HepG2 (cell line): Measurements from ENCODE around the gene CCNB1. TPM values are rescaled to one million over a fixed set of nuclear protein-coding genes. Genes with fewer than 3 reads are reported as not detected.

ENCODE experiments used
- ATAC-seq: fragments of 200-7000 bp; cut with Tn5 transposase; 3 replicates; pipeline ENCODE4 v1.9.1; 2020; ENCODE audit warnings: mild to moderate bottlenecking, moderate library complexity
- BruUV-seq: library from RNA; stranded (reverse); fragments of 400-500 nt; replicated peaks from 2 replicates; lab custom pipeline; 2021; lab: Mats Ljungman, UMichigan
- CTCF ChIA-PET: fragments of 300-600 bp; formaldehyde crosslinking; extraction: SDS; loops from one replicate; lab custom pipeline; 2021; ENCODE audit warnings: low total read pairs, inconsistent platforms, low intra/inter-chr PET ratio; lab: Yijun Ruan, JAX
- POLR2A ChIA-PET: fragments of 350-600 bp; sonication (Branson Sonifier 250); formaldehyde crosslinking; loops from one replicate; lab custom pipeline; 2020; ENCODE audit warnings: antibody characterized with exemption, inconsistent platforms; lab: Yijun Ruan, JAX
- DNase-seq: peaks from one replicate; pipeline ENCODE4 v3.0.0-alpha.2; 2015; ENCODE audit warnings: low spot score
- FAIRE-seq: peaks from 3 replicates; lab custom pipeline; 2011; peaks lifted over from hg19 to GRCh38; lab: Jason Lieb, UNC
- H2AFZ ChIP-seq: one replicate; pipeline ENCODE4 v1.6.1; 2011; ENCODE audit warnings: low read length, inconsistent platforms
- H3K27ac ChIP-seq: fragments of 300-600 bp; 3 replicates; pipeline ENCODE4 v1.8.0; 2011; ENCODE audit warnings: mixed run types, mild to moderate bottlenecking, mixed read lengths, low read length, inconsistent platforms; ENCODE audit not compliant: insufficient read depth; ENCODE audit errors: extremely low read length
- H3K27me3 ChIP-seq, 2 experiments: fragments of 200-600 bp in 1 of 2; 2 replicates in 1 of 2; 3 replicates in 1 of 2; pipeline versions ENCODE4 v1.6.0 to v1.8.0; 2011; ENCODE audit warnings: low read length in 2 of 2, mild to moderate bottlenecking in 2 of 2, moderate library complexity in 2 of 2, inconsistent platforms in 1 of 2; ENCODE audit not compliant: insufficient read depth in 2 of 2, control insufficient read depth in 1 of 2
- H3K36me3 ChIP-seq, 2 experiments: fragments of 200-600 bp in 1 of 2; replicated peaks in 1 of 2; 2 replicates in 1 of 2; 3 replicates in 1 of 2; pipeline versions ENCODE4 v1.5.1 to v1.8.0; 2011; ENCODE audit warnings: low read length in 2 of 2, inconsistent platforms in 1 of 2; ENCODE audit not compliant: insufficient read depth in 2 of 2, control insufficient read depth in 1 of 2
- H3K4me1 ChIP-seq: 2 replicates; pipeline ENCODE4 v1.5.1; 2012; ENCODE audit warnings: low read length, inconsistent platforms; ENCODE audit not compliant: insufficient read depth
- H3K4me2 ChIP-seq: 2 replicates; pipeline ENCODE4 v1.6.0; 2011; ENCODE audit warnings: low read depth, low read length, inconsistent platforms
- H3K4me3 ChIP-seq, 3 experiments: fragments of 200-600 bp in 1 of 3; sonication (generic), shearing (Covaris generic) in 1 of 3; replicated peaks in 1 of 3; 2 replicates each; pipeline ENCODE4 v1.5.1; 2011 to 2016; ENCODE audit warnings: low read length in 3 of 3, inconsistent platforms in 2 of 3, low read depth in 2 of 3, mild to moderate bottlenecking in 2 of 3, control low read depth in 1 of 3, mixed read lengths in 1 of 3; ENCODE audit not compliant: insufficient read depth in 1 of 3
- H3K79me2 ChIP-seq: one replicate; pipeline ENCODE4 v1.6.1; 2011; ENCODE audit warnings: low read length, inconsistent platforms; ENCODE audit not compliant: insufficient read depth
- H3K9ac ChIP-seq: 2 replicates; pipeline ENCODE4 v1.6.0; 2011; ENCODE audit warnings: mild to moderate bottlenecking, low read depth, low read length, inconsistent platforms; ENCODE audit not compliant: insufficient read depth
- H3K9me3 ChIP-seq: 2 replicates; pipeline ENCODE4 v1.5.1; 2012; ENCODE audit warnings: mild to moderate bottlenecking, low read length
- H4K20me1 ChIP-seq: 2 replicates; pipeline ENCODE4 v1.6.0; 2011; ENCODE audit warnings: inconsistent platforms, mild to moderate bottlenecking, low read length, moderate library complexity; ENCODE audit not compliant: insufficient read depth
- CBFB ChIP-seq: sonication (generic); formaldehyde crosslinking; IDR thresholded peaks from 2 replicates; pipeline ENCODE4 v1.4.0; 2020; ENCODE audit warnings: missing genetic modification reagents
- CHCHD3 ChIP-seq: sonication (generic); formaldehyde crosslinking; IDR thresholded peaks from 2 replicates; pipeline ENCODE4 v1.8.0; 2022; ENCODE audit warnings: mild to moderate bottlenecking, missing genetic modification reagents, moderate library complexity
- ISL2 ChIP-seq: sonication (generic); formaldehyde crosslinking; IDR thresholded peaks from 2 replicates; pipeline ENCODE4 v1.5.0; 2020; ENCODE audit warnings: missing genetic modification reagents
- MTA3 ChIP-seq: sonication (generic); formaldehyde crosslinking; IDR thresholded peaks from 2 replicates; pipeline ENCODE4 v1.4.0; 2020; ENCODE audit warnings: missing genetic modification reagents
- NFE2L1 ChIP-seq: sonication (generic); formaldehyde crosslinking; IDR thresholded peaks from 2 replicates; pipeline ENCODE4 v1.4.0; 2020; ENCODE audit warnings: missing genetic modification reagents, mild to moderate bottlenecking, borderline replicate concordance
- POGZ ChIP-seq: sonication (generic); formaldehyde crosslinking; IDR thresholded peaks from 2 replicates; pipeline ENCODE4 v1.4.0; 2020; ENCODE audit warnings: mild to moderate bottlenecking, missing genetic modification reagents
- RBM39 ChIP-seq: fragments of 200-400 bp; formaldehyde crosslinking; IDR thresholded peaks from one replicate; pipeline ENCODE4 v1.6.1; 2018; ENCODE audit warnings: antibody characterized with exemption, mild to moderate bottlenecking, low read depth, low read length; ENCODE audit not compliant: poor library complexity, severe bottlenecking
- RCOR2 ChIP-seq: IDR thresholded peaks from 2 replicates; pipeline ENCODE4 v1.6.1; 2016; ENCODE audit warnings: missing biosample characterization, missing genetic modification reagents
- SMARCC2 ChIP-seq: fragments of 450-650 bp; IDR thresholded peaks from 2 replicates; pipeline ENCODE4 v1.6.1; 2017; ENCODE audit warnings: antibody characterized with exemption, mild to moderate bottlenecking
- SP2 ChIP-seq: sonication (generic); formaldehyde crosslinking; IDR thresholded peaks from 2 replicates; pipeline ENCODE4 v1.5.1; 2020; ENCODE audit warnings: mild to moderate bottlenecking, missing genetic modification reagents
- SRSF4 ChIP-seq: fragments of 200-400 bp; formaldehyde crosslinking; IDR thresholded peaks from one replicate; pipeline ENCODE4 v1.6.1; 2018; ENCODE audit warnings: mild to moderate bottlenecking, low read depth, low read length, moderate library complexity; ENCODE audit not compliant: poor library complexity, severe bottlenecking
- WIZ ChIP-seq: sonication (generic); formaldehyde crosslinking; IDR thresholded peaks from 2 replicates; pipeline ENCODE4 v1.5.1; 2020; ENCODE audit warnings: mild to moderate bottlenecking, missing genetic modification reagents
- ZBTB14 ChIP-seq: sonication (generic); formaldehyde crosslinking; IDR thresholded peaks from 2 replicates; pipeline ENCODE4 v1.4.0; 2020; ENCODE audit warnings: missing genetic modification reagents
- ZBTB8A ChIP-seq: sonication (generic); formaldehyde crosslinking; IDR thresholded peaks from 2 replicates; pipeline ENCODE4 v1.4.0; 2020; ENCODE audit warnings: mild to moderate bottlenecking, low read depth, missing genetic modification reagents, borderline replicate concordance
- ZNF331 ChIP-seq: sonication (generic); formaldehyde crosslinking; IDR thresholded peaks from 2 replicates; pipeline ENCODE4 v1.4.0; 2020; ENCODE audit warnings: missing genetic modification reagents
- ZNF383 ChIP-seq: sonication (generic); formaldehyde crosslinking; IDR thresholded peaks from 2 replicates; pipeline ENCODE4 v1.4.0; 2020; ENCODE audit warnings: missing genetic modification reagents, mild to moderate bottlenecking, borderline replicate concordance
- ZNF44 ChIP-seq: sonication (generic); formaldehyde crosslinking; IDR thresholded peaks from 2 replicates; pipeline ENCODE4 v1.5.1; 2020; ENCODE audit warnings: mild to moderate bottlenecking, missing genetic modification reagents
- ZNF616 ChIP-seq: sonication (generic); formaldehyde crosslinking; IDR thresholded peaks from 2 replicates; pipeline ENCODE4 v1.5.0; 2020; ENCODE audit warnings: low read depth, mild to moderate bottlenecking, missing genetic modification reagents
- ZNF761 ChIP-seq: sonication (generic); formaldehyde crosslinking; conservative IDR thresholded peaks from 2 replicates; pipeline ENCODE4 v1.4.0; 2020; ENCODE audit warnings: mild to moderate bottlenecking, missing genetic modification reagents
- WGBS: methylation state at CpG from one replicate; pipeline ENCODE4 v1.1.6; 2017; ENCODE audit warnings: low lambda C conversion rate; 5-methylcytosine and 5-hydroxymethylcytosine counted together
- in situ Hi-C: cut with HindIII; loops from 2 replicates; pipeline ENCODE4 v1.10.0; 2017; ENCODE audit warnings: low pct_unique_long_range_greater_than_20kb; ENCODE audit not compliant: extremely low pct_ligation_motif_present
- intact Hi-C: fragments of 100-400 bp; cut with micrococcal nuclease; formaldehyde crosslinking; loops from one replicate; pipeline ENCODE4 v1.10.0; 2022; ENCODE audit not compliant: unreplicated experiment
- polyA plus RNA-seq, 8 experiments: library from polyadenylated mRNA; depleted of rRNA in 3 of 8; stranded (reverse) in 7 of 8; unstranded in 1 of 8; fragments of >200 nt; fragmentation: Illumina TruSeq in 4 of 8; extraction: Trizol in 4 of 8; gene quantifications; 2 replicates each; pipeline versions ENCODE4 v1.2.1 to v1.2.3, GENCODE V29; 2011 to 2016; ENCODE audit warnings: low read depth in 4 of 8, missing spikeins in 1 of 8, mixed read lengths in 1 of 8; ENCODE audit not compliant: insufficient read depth in 1 of 8
- total RNA-seq, 5 experiments: library from RNA; depleted of rRNA; stranded (reverse); fragments of >200 nt; fragmentation: Illumina TruSeq; extraction: Trizol; gene quantifications; 2 replicates each; pipeline ENCODE4 v1.2.3, GENCODE V29; 2016; ENCODE audit warnings: low read depth in 1 of 5

The CCNB1 gene
- total and polyA plus RNA-seq, 2 of the 13 experiments (the other 11 are each of a cell fraction or from before 2014, with no cell fraction given) = 82.3 to 316 TPM

GRCh38 chr5:69149676-69150010 lies 17.3 kb upstream of the CCNB1 start (continued):
- no peak for TF ChIP-seq ZNF44
- TF ChIP-seq CHCHD3 (CRISPR knock-in tag) = no peak
- TF ChIP-seq SP2 = no peak
- no peak for TF ChIP-seq ZNF331 (CRISPR knock-in tag)
- no peak for TF ChIP-seq NFE2L1 (CRISPR knock-in tag)
- no peak for TF ChIP-seq ISL2 (CRISPR knock-in tag)
- no peak for TF ChIP-seq ZBTB14 (CRISPR knock-in tag)
- TF ChIP-seq POGZ (CRISPR knock-in tag) = no peak
- TF ChIP-seq CBFB (CRISPR knock-in tag) = no peak
- TF ChIP-seq ZBTB8A (CRISPR knock-in tag) = no peak
- TF ChIP-seq SRSF4 = no peak
- no peak for TF ChIP-seq RBM39
- TF ChIP-seq, all 625 proteins: peak for 0

- CTCF ChIA-PET = no interaction called here
- H3K79me2 ChIP-seq = no peaks in the 10 kb centered on the region
- POLR2A ChIA-PET = no interaction called here
- H3K9ac ChIP-seq = no peak overlapping the region
- no peak overlapping the region for H3K4me2 ChIP-seq
- H2AFZ ChIP-seq = no peak overlapping the region
- no peaks in the 10 kb centered on the region for H3K27me3 ChIP-seq
- WGBS = 44% methylated on average over 3 of the region's 3 CpGs
- intact Hi-C loops = no loop called here
- H3K9me3 ChIP-seq = no peaks in the 10 kb centered on the region
- TF ChIP-seq MTA3 (CRISPR knock-in tag) = no peak
- TF ChIP-seq RCOR2 (CRISPR knock-in tag) = no peak
- TF ChIP-seq ZNF761 = no peak
- no peak for TF ChIP-seq SMARCC2
- no peak for TF ChIP-seq ZNF616 (CRISPR knock-in tag)
- no peak for TF ChIP-seq ZNF383 (CRISPR knock-in tag)
- TF ChIP-seq WIZ = no peak
- ATAC-seq (no peak), DNase-seq (no peak), FAIRE-seq (no peak)
- H4K20me1 ChIP-seq = no peaks in the 10 kb centered on the region
- no TSS peak for BruUV-seq
- no peak overlapping the region for H3K27ac ChIP-seq
- H3K36me3 ChIP-seq = no peaks in the 10 kb centered on the region
- no peak overlapping the region for H3K4me3 ChIP-seq
- in situ Hi-C loops = no loop called here
- peaks cover 10% of the 10 kb centered on the region; the same call in 1 of the 2 replicates for H3K4me1 ChIP-seq
Measured at GRCh38 chr5:69152731-69153130, 14.2 kb upstream of the CCNB1 start.
